H1 (cell line): ENCODE results near the gene TINAG. TPM values are rescaled to one million over a fixed set of nuclear protein-coding genes. Genes with fewer than 3 reads are reported as not detected.

Source experiments
- CTCF ChIA-PET: fragments of 300-600 bp; sonication (Branson Sonifier 250); formaldehyde crosslinking; loops from one replicate; lab custom pipeline; 2021; ENCODE audit not compliant: partially characterized antibody; lab: Charles Lee
- POLR2A ChIA-PET: fragments of 300-600 bp; sonication (Branson Sonifier 250); formaldehyde crosslinking; loops from one replicate; lab custom pipeline; 2021; ENCODE audit warnings: inconsistent platforms; ENCODE audit not compliant: partially characterized antibody; lab: Charles Lee
- DNase-seq, 2 experiments: peaks; one replicate each; pipeline versions ENCODE4 v3.0.0 to v3.0.0-alpha.2; 2010 to 2022; ENCODE audit warnings: low spot score in 2 of 2, low read depth in 1 of 2, mixed read lengths in 1 of 2
- FAIRE-seq: peaks from 2 replicates; lab custom pipeline; 2011; peaks lifted over from hg19 to GRCh38; lab: Jason Lieb, UNC
- H2AFZ ChIP-seq: 2 replicates; pipeline ENCODE4 v1.8.1; 2012; ENCODE audit warnings: low read length, inconsistent platforms
- H2AK5ac ChIP-seq: 2 replicates; pipeline ENCODE4 v1.6.1; 2013; ENCODE audit warnings: low read depth, low read length
- H2BK120ac ChIP-seq: replicated peaks from 2 replicates; pipeline ENCODE3; 2013; ENCODE audit warnings: low read depth, low read length, inconsistent platforms
- H2BK12ac ChIP-seq: 2 replicates; pipeline ENCODE4 v1.6.1; 2013; ENCODE audit warnings: low read depth, low read length
- H2BK15ac ChIP-seq: 2 replicates; pipeline ENCODE4 v1.6.1; 2013; ENCODE audit warnings: low read length
- H2BK20ac ChIP-seq: 2 replicates; pipeline ENCODE4 v1.6.1; 2013; ENCODE audit warnings: low read length
- H2BK5ac ChIP-seq: 2 replicates; pipeline ENCODE4 v1.6.1; 2013; ENCODE audit warnings: low read depth, low read length
- H3K14ac ChIP-seq: 2 replicates; pipeline ENCODE4 v1.6.1; 2013; ENCODE audit warnings: inconsistent platforms; ENCODE audit not compliant: insufficient read length
- H3K18ac ChIP-seq: 2 replicates; pipeline ENCODE4 v1.6.1; 2013; ENCODE audit warnings: low read length; ENCODE audit errors: extremely low read depth
- H3K23ac ChIP-seq: 2 replicates; pipeline ENCODE4 v1.6.1; 2013; ENCODE audit warnings: inconsistent platforms; ENCODE audit not compliant: insufficient read length
- H3K23me2 ChIP-seq: 2 replicates; pipeline ENCODE4 v1.6.1; 2013; ENCODE audit warnings: low read depth, low read length
- H3K27ac ChIP-seq: 2 replicates; pipeline ENCODE4 v1.6.1; 2011; ENCODE audit warnings: low read depth, low read length, inconsistent platforms
- H3K27me3 ChIP-seq, 4 experiments: replicated peaks in 1 of 4; 1 replicate in 1 of 4; 2 replicates in 3 of 4; pipeline versions ENCODE4 v1.6.1 to v1.8.1; 2011 to 2013; ENCODE audit warnings: low read length in 3 of 4, mild to moderate bottlenecking in 3 of 4, inconsistent platforms in 2 of 4, mixed read lengths in 2 of 4, moderate library complexity in 1 of 4; ENCODE audit not compliant: control insufficient read depth in 3 of 4, insufficient read depth in 3 of 4; ENCODE audit errors: extremely low read depth in 1 of 4
- H3K36me3 ChIP-seq, 4 experiments: 2 replicates each; pipeline versions ENCODE4 v1.6.1 to v1.8.1; 2011 to 2013; ENCODE audit warnings: mild to moderate bottlenecking in 4 of 4, low read length in 3 of 4, moderate library complexity in 2 of 4, control low read depth in 1 of 4, inconsistent platforms in 1 of 4; ENCODE audit not compliant: insufficient read depth in 4 of 4, control insufficient read depth in 2 of 4
- H3K4ac ChIP-seq: replicated peaks from 2 replicates; pipeline ENCODE3; 2013; ENCODE audit warnings: low read length, low read depth, mixed read lengths, inconsistent platforms; ENCODE audit not compliant: insufficient read length
- H3K4me1 ChIP-seq, 4 experiments: replicated peaks in 1 of 4; 1 replicate in 1 of 4; 2 replicates in 3 of 4; pipeline versions ENCODE4 v1.6.1 to v1.8.1; 2011 to 2013; ENCODE audit warnings: low read length in 3 of 4, inconsistent platforms in 2 of 4, mixed read lengths in 1 of 4; ENCODE audit not compliant: insufficient read depth in 4 of 4, control insufficient read depth in 3 of 4
- H3K4me2 ChIP-seq, 2 experiments: 2 replicates each; pipeline versions ENCODE4 v1.6.1 to v1.8.1; 2011 to 2013; ENCODE audit warnings: low read depth in 2 of 2, low read length in 2 of 2, control low read depth in 1 of 2, inconsistent platforms in 1 of 2, mild to moderate bottlenecking in 1 of 2; ENCODE audit not compliant: insufficient read depth in 1 of 2
- H3K4me3 ChIP-seq, 4 experiments: fragments of 200-600, 300-600 bp in 1 of 4; sonication (generic), shearing (Covaris generic), sonication (Bioruptor Twin) in 1 of 4; 2 replicates each; pipeline versions ENCODE4 v1.5.1 to v1.8.1; 2011 to 2016; ENCODE audit warnings: low read length in 4 of 4, low read depth in 3 of 4, control low read depth in 2 of 4, inconsistent platforms in 2 of 4, mild to moderate bottlenecking in 2 of 4, mixed read lengths in 1 of 4, moderate library complexity in 1 of 4; ENCODE audit not compliant: insufficient read depth in 2 of 4; ENCODE audit errors: extremely low read depth in 1 of 4
- H3K56ac ChIP-seq: replicated peaks from 2 replicates; pipeline ENCODE3; 2013; ENCODE audit warnings: low read depth, mild to moderate bottlenecking, mixed read lengths, low read length, inconsistent platforms; ENCODE audit not compliant: insufficient read length
- H3K79me1 ChIP-seq: 2 replicates; pipeline ENCODE4 v1.6.1; 2013; ENCODE audit warnings: low read depth, low read length, control low read depth
- H3K79me2 ChIP-seq, 2 experiments: 2 replicates each; pipeline versions ENCODE4 v1.6.1 to v1.8.1; 2012 to 2013; ENCODE audit warnings: low read length in 2 of 2, mild to moderate bottlenecking in 2 of 2, inconsistent platforms in 1 of 2; ENCODE audit not compliant: insufficient read depth in 2 of 2, control insufficient read depth in 1 of 2
- H3K9ac ChIP-seq, 4 experiments: replicated peaks in 1 of 4; 1 replicate in 1 of 4; 2 replicates in 3 of 4; pipeline versions ENCODE4 v1.6.1 to v1.8.1; 2011 to 2013; ENCODE audit warnings: low read depth in 3 of 4, low read length in 3 of 4, control low read depth in 2 of 4, mild to moderate bottlenecking in 2 of 4, moderate library complexity in 2 of 4, inconsistent platforms in 1 of 4; ENCODE audit errors: extremely low read depth in 1 of 4
- H3K9me3 ChIP-seq, 2 experiments: 2 replicates each; pipeline versions ENCODE4 v1.6.1 to v1.8.1; 2012 to 2013; ENCODE audit warnings: mild to moderate bottlenecking in 2 of 2, moderate library complexity in 2 of 2, control low read depth in 1 of 2, inconsistent platforms in 1 of 2, low read depth in 1 of 2, low read length in 1 of 2, mixed read lengths in 1 of 2; ENCODE audit not compliant: insufficient read depth in 2 of 2
- H4K20me1 ChIP-seq, 2 experiments: replicated peaks in 1 of 2; 2 replicates each; pipeline versions ENCODE3 to v1.8.1; 2011 to 2013; ENCODE audit warnings: inconsistent platforms in 2 of 2, low read length in 2 of 2, mild to moderate bottlenecking in 1 of 2; ENCODE audit not compliant: insufficient read depth in 2 of 2, control insufficient read depth in 1 of 2
- H4K5ac ChIP-seq: 2 replicates; pipeline ENCODE4 v1.6.1; 2013; ENCODE audit warnings: low read length, low read depth, mixed read lengths, inconsistent platforms; ENCODE audit not compliant: insufficient read length
- H4K8ac ChIP-seq: 2 replicates; pipeline ENCODE4 v1.8.0; 2013; ENCODE audit warnings: mild to moderate bottlenecking, moderate library complexity, low read length, inconsistent platforms; ENCODE audit not compliant: insufficient read depth; ENCODE audit errors: extremely low read depth
- H4K91ac ChIP-seq: replicated peaks from 2 replicates; pipeline ENCODE3; 2013; ENCODE audit warnings: low read length, mixed read lengths, inconsistent platforms; ENCODE audit not compliant: insufficient read length
- MAX ChIP-seq: IDR thresholded peaks from 2 replicates; pipeline ENCODE4 v1.6.1; 2012; ENCODE audit warnings: inconsistent platforms
- NANOG ChIP-seq: IDR thresholded peaks from 2 replicates; pipeline ENCODE4 v1.6.1; 2011; ENCODE audit warnings: low read length, low read depth, mild to moderate bottlenecking, inconsistent platforms; ENCODE audit not compliant: insufficient read depth, poor library complexity, severe bottlenecking
- RNF2 ChIP-seq: fragments of 200-900, 300-1000 bp; sonication (generic); IDR thresholded peaks from 2 replicates; pipeline ENCODE4 v1.7.1; 2016; ENCODE audit warnings: borderline replicate concordance, low read depth, mild to moderate bottlenecking, antibody characterized with exemption, low read length; ENCODE audit not compliant: poor library complexity, severe bottlenecking; ENCODE audit errors: missing control alignments
- TBP ChIP-seq: IDR thresholded peaks from 2 replicates; pipeline ENCODE4 v1.6.1; 2011; ENCODE audit warnings: low read depth, low read length, improper control_type of control experiment
- WGBS, 2 experiments: shearing (Covaris generic) in 1 of 2; methylation state at CpG; one replicate each; pipeline versions ENCODE4 v1.1.6 to v1.1.7; 2013 to 2015; ENCODE audit warnings: low lambda C conversion rate in 2 of 2, mixed read lengths in 2 of 2, inconsistent platforms in 1 of 2, low coverage in 1 of 2, missing lambda C conversion rate in 1 of 2; ENCODE audit not compliant: insufficient replicate concordance in 2 of 2, insufficient coverage in 1 of 2, insufficient read length in 1 of 2; ENCODE audit errors: extremely low coverage in 1 of 2, missing lambda C conversion rate in 1 of 2; 5-methylcytosine and 5-hydroxymethylcytosine counted together
- polyA plus RNA-seq, 7 experiments: library from polyadenylated mRNA; depleted of rRNA in 3 of 7; stranded (reverse) in 5 of 7; unstranded in 2 of 7; fragments of >200 nt in 5 of 7; fragments of 200-250 nt in 2 of 7; gene quantifications; 1 replicate in 5 of 7; 2 replicates in 1 of 7; 4 replicates in 1 of 7; pipeline versions ENCODE4 v1.2.1 to v1.2.3, GENCODE V29; 2011 to 2013; ENCODE audit warnings: missing spikeins in 2 of 7, mixed read lengths in 2 of 7
- total RNA-seq: library from RNA; stranded (reverse); fragmentation: NEBNext Ultra II Directional; extraction: Animal tissue kit (Norgen Biotek cat#: 25700); gene quantifications from 2 replicates; pipeline ENCODE4 v1.2.1, GENCODE V29; 2021

TINAG gene
- total and polyA plus RNA-seq, 2 of the 8 experiments (the other 6 are each of a cell fraction or from before 2014, with no cell fraction given), result not detected

GRCh38 chr6:54357141-54357540, 48.9 kb downstream of the TINAG start:
- no peak overlapping the region for H3K4me2 ChIP-seq
- no peak overlapping the region for H3K9ac ChIP-seq
- H3K56ac ChIP-seq, result no peak overlapping the region
- no peak overlapping the region for H2BK12ac ChIP-seq
- no peaks in the 10 kb centered on the region for H3K79me2 ChIP-seq
- H2BK20ac ChIP-seq, result no peak overlapping the region
- no peak overlapping the region for H3K23ac ChIP-seq
- H3K14ac ChIP-seq, result no peak overlapping the region
- no peak overlapping the region for H4K5ac ChIP-seq
- H4K20me1 ChIP-seq, result no peaks in the 10 kb centered on the region
- H2AK5ac ChIP-seq, result no peak overlapping the region
- no peak overlapping the region for H3K18ac ChIP-seq
- H3K79me1 ChIP-seq, result no peaks in the 10 kb centered on the region
- H3K4me1 ChIP-seq, result no peaks in the 10 kb centered on the region
- no peak for DNase-seq
- no peak overlapping the region for H2BK120ac ChIP-seq
- H2BK5ac ChIP-seq, result no peak overlapping the region
- ChIA-PET POLR2A (no interaction called here), CTCF (interaction anchor here (0.5 to 2.1 kb wide), 7 partner anchors 10 to 1999 kb away, joined by 3 to 5 read pairs (median 3); no protein-coding TSS in a partner anchor)
- H2AFZ ChIP-seq, result no peak overlapping the region
- WGBS, 2 experiments, result 80% methylated on average over 1 of the region's 1 CpG; no CpG with 5 or more reads in 1 of the 2 experiments
- H3K36me3 ChIP-seq, result no peaks in the 10 kb centered on the region
- FAIRE-seq, result no peak
- no peak overlapping the region for H3K27ac ChIP-seq
- no peaks in the 10 kb centered on the region for H3K27me3 ChIP-seq
- no peaks in the 10 kb centered on the region; the same call in 1 of the 2 replicates for H3K23me2 ChIP-seq
- no peak overlapping the region for H3K4me3 ChIP-seq
- H3K4ac ChIP-seq, result no peak overlapping the region
- H3K9me3 ChIP-seq, result no peaks in the 10 kb centered on the region
- no peak overlapping the region for H2BK15ac ChIP-seq
- H4K8ac ChIP-seq, result no peak overlapping the region
- no peak overlapping the region for H4K91ac ChIP-seq
- TF ChIP-seq TBP, result no peak
- no peak for TF ChIP-seq RNF2
- no peak for TF ChIP-seq MAX
- no peak for TF ChIP-seq NANOG
